Prostate gland (tissue), 2 donors: ENCODE data around the gene DUOXA2.

ENCODE experiments used
- POLR2A ChIP-seq: fragments of 450-650 bp; IDR thresholded peaks from one replicate; pipeline ENCODE4 v1.6.1; 2016; ENCODE audit warnings: antibody characterized with exemption, mild to moderate bottlenecking
- TF ChIP-seq, protein P1 (sequence below), 4 experiments: fragments of 200-600 bp in 2 of 4; fragments of 450-650 bp in 2 of 4; sonication (generic) in 2 of 4; IDR thresholded peaks; 1 replicate in 3 of 4; 2 replicates in 1 of 4; pipeline ENCODE4 v1.5.1; 2016 to 2019; ENCODE audit warnings: antibody characterized with exemption in 4 of 4, mild to moderate bottlenecking in 2 of 4, moderate library complexity in 2 of 4

GRCh38 chr15:45114076-45114750, at the start of gene DUOXA2, which contains the start of gene DUOX2:
- TF ChIP-seq, protein P1, sequence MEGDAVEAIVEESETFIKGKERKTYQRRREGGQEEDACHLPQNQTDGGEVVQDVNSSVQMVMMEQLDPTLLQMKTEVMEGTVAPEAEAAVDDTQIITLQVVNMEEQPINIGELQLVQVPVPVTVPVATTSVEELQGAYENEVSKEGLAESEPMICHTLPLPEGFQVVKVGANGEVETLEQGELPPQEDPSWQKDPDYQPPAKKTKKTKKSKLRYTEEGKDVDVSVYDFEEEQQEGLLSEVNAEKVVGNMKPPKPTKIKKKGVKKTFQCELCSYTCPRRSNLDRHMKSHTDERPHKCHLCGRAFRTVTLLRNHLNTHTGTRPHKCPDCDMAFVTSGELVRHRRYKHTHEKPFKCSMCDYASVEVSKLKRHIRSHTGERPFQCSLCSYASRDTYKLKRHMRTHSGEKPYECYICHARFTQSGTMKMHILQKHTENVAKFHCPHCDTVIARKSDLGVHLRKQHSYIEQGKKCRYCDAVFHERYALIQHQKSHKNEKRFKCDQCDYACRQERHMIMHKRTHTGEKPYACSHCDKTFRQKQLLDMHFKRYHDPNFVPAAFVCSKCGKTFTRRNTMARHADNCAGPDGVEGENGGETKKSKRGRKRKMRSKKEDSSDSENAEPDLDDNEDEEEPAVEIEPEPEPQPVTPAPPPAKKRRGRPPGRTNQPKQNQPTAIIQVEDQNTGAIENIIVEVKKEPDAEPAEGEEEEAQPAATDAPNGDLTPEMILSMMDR (IDR thresholded peaks at IDR 0.05), result no peak
- no peak for TF ChIP-seq POLR2A
